Measurements from ENCODE around the gene RPLP1. TPM values are rescaled to one million over a fixed set of nuclear protein-coding genes. Genes with fewer than 3 reads are reported as not detected.

The RPLP1 gene
- total and polyA plus RNA-seq, 9 of the 15 experiments (the other 6 are each of a cell fraction or from before 2014, with no cell fraction given), result 76.3 to 3,053 (median 847) TPM

DNA sequence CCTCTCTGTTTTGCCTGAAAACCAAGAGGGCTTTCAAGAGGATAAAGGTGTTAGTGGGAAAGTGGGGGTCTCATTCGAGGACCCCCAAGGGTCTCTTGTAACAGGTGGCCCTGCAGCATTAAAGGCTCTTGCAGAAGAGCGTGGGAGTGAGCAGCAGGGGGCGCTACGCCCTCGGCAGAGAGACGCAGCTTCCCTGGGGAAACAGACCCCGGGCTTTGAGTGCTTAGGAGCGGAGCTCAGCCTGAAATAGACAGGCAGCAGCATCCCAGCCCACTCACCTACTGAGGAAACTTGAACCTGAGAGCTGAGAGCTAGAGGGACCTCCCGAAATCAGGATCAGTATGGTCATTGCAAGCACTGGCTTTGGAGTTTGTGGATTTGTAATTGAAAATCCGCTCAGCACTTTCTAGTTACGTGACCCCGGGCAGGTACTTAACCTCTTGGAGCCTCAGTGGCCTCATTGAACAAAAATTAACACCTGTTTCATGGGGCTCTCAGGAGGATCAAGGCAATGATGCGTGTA is 25.7 kb downstream of the RPLP1 start:
- peak; percentile 65 for FAIRE-seq
- POLR2A ChIA-PET, result interaction anchor here (1.0 kb wide), 1 partner anchor 21 kb away, joined by 3 read pairs; no protein-coding TSS in a partner anchor
- TF ChIP-seq STAG1 (CRISPR knock-in tag; IDR thresholded peaks at IDR 0.05; ENCODE audit: borderline replicate concordance) (peak; percentile 82; the same call in 1 of the 2 replicates), DEAF1 (CRISPR knock-in tag; IDR thresholded peaks at IDR 0.05) (0 out of 2 replicates have a peak, but pooled peaks have one; percentile 47), ZBTB7A (IDR thresholded peaks at IDR 0.05; ENCODE audit: borderline replicate concordance, control insufficient read depth, low read depth, low read length) (peak; percentile 64), DDX20 (tag; IDR thresholded peaks at IDR 0.05; ENCODE audit: low read depth) (no peak), REST (IDR thresholded peaks at IDR 0.05; ENCODE audit: borderline replicate concordance) (peak; percentile 61; the same call in 1 of the 2 replicates), REST (CRISPR knock-in tag; IDR thresholded peaks at IDR 0.05; ENCODE audit: low read depth) (no peak), RAD21 (CRISPR knock-in tag; conservative IDR thresholded peaks at IDR 0.05 in 1 of 2, IDR thresholded peaks at IDR 0.05 in 1 of 2) (peak; percentile 75 to 86), TCF7L2 (IDR thresholded peaks at IDR 0.05; ENCODE audit: low read depth, low read length) (no peak), STAT5A (IDR thresholded peaks at IDR 0.05; ENCODE audit: borderline replicate concordance, low read length) (no peak)

More for the DNA sequence above, 25.7 kb downstream of the RPLP1 start:
- H3K4me2 ChIP-seq (ENCODE audit: insufficient read depth, low read length), result no peak overlapping the region
- H2AFZ ChIP-seq (ENCODE audit: low read depth, low read length), result no peak overlapping the region
- no peaks in the 10 kb centered on the region for H3K79me2 ChIP-seq (ENCODE audit: control insufficient read depth, insufficient read depth, low read length)
- H3K27me3 ChIP-seq (ENCODE audit: control insufficient read depth in 2 of 2, insufficient read depth in 2 of 2, low read length in 2 of 2), result peaks cover 6 to 21% of the 10 kb centered on the region in 2 experiments; a peak in 3 of 5 replicates
- intact Hi-C loops (cut with micrococcal nuclease), result loop anchor here (10.0 kb wide), 1 partner anchor 1246 kb away; no protein-coding TSS in a partner anchor
- no peaks in the 10 kb centered on the region; the same call in 1 of the 2 replicates for H4K20me1 ChIP-seq (replicated peaks; ENCODE audit: control insufficient read depth, insufficient read depth, low read length)
- no peak overlapping the region for H3K27ac ChIP-seq (ENCODE audit: extremely low read depth, low read depth, low read length)
- no peaks in the 10 kb centered on the region for H3K36me3 ChIP-seq (ENCODE audit: control insufficient read depth, insufficient read depth, low read length)
- no peaks in the 10 kb centered on the region for H3K9me1 ChIP-seq (ENCODE audit: control insufficient read depth, insufficient read depth, low read length)
- no peaks in the 10 kb centered on the region for H3K4me1 ChIP-seq (replicated peaks in 1 of 2; ENCODE audit: control insufficient read depth in 2 of 2, insufficient read depth in 2 of 2, low read length in 2 of 2)
- DNase-seq (ENCODE audit: extremely low read depth in 1 of 4, low spot score in 3 of 4) (peak; percentile 65 to 75 (median 74)), ATAC-seq (peak; percentile 87)
- WGBS (ENCODE audit: insufficient coverage, low coverage, missing lambda C conversion rate), result 3% methylated on average over 13 of the region's 13 CpGs
- BruUV-seq (replicated peaks), result no TSS peak
- in situ Hi-C loops (cut with MboI), result loop anchor here (10.0 kb wide), 1 partner anchor 1006 kb away; no protein-coding TSS in a partner anchor
- H3K9ac ChIP-seq (ENCODE audit: insufficient read depth in 1 of 2, low read depth in 2 of 2, low read length in 2 of 2), result no peak overlapping the region
- H3K9me3 ChIP-seq (replicated peaks; ENCODE audit: control insufficient read depth, insufficient read depth, low read depth, low read length), result no peaks in the 10 kb centered on the region
- CTCF ChIA-PET (ENCODE audit: low intra/inter-chr PET ratio), result interaction anchor here (0.5 to 1.4 kb wide), 5 partner anchors 44 to 1397 kb away, joined by 3 to 9 read pairs (median 3); no protein-coding TSS in a partner anchor
- H3K4me3 ChIP-seq, result no peak overlapping the region

All from K562 (cell line).